Measurements from ENCODE around the gene ARHGEF19. TPM values are rescaled to one million over a fixed set of nuclear protein-coding genes. Genes with fewer than 3 reads are reported as not detected.

The ARHGEF19 gene
- total and polyA plus RNA-seq, 2 of the 13 experiments (the other 11 are each of a cell fraction or from before 2014, with no cell fraction given) = 1.7 to 1.8 TPM

GRCh38 chr1:16236511-16237342, 24.3 kb upstream of the ARHGEF19 start, which contains the start of gene CPLANE2 (continued):
- TF ChIP-seq REST (IDR thresholded peaks at IDR 0.05; ENCODE audit: borderline replicate concordance in 1 of 2, low read depth in 1 of 2, low read length in 2 of 2) (no peak), MTA3 (CRISPR knock-in tag; IDR thresholded peaks at IDR 0.05) (no peak), ZNF891 (CRISPR knock-in tag; IDR thresholded peaks at IDR 0.05) (peak; percentile 70), SPEN (CRISPR knock-in tag; IDR thresholded peaks at IDR 0.05; ENCODE audit: low read depth) (peak; percentile 49), GLI4 (CRISPR knock-in tag; IDR thresholded peaks at IDR 0.05; ENCODE audit: borderline replicate concordance) (0 out of 2 replicates have a peak, but pooled peaks have one; percentile 40), TFAP4 (IDR thresholded peaks at IDR 0.05; ENCODE audit: borderline replicate concordance, low read depth) (no peak), ZNF556 (CRISPR knock-in tag; IDR thresholded peaks at IDR 0.05; ENCODE audit: borderline replicate concordance) (no peak), ZNF292 (CRISPR knock-in tag; IDR thresholded peaks at IDR 0.05; ENCODE audit: borderline replicate concordance, low read depth) (0 out of 2 replicates have a peak, but pooled peaks have one; percentile 27), ZNF430 (CRISPR knock-in tag; IDR thresholded peaks at IDR 0.05) (no peak; the same call in 1 of the 2 replicates), ZNF550 (CRISPR knock-in tag; IDR thresholded peaks at IDR 0.05; ENCODE audit: borderline replicate concordance) (0 out of 2 replicates have a peak, but pooled peaks have one; percentile 54), ZBTB8A (CRISPR knock-in tag; IDR thresholded peaks at IDR 0.05; ENCODE audit: borderline replicate concordance, low read depth) (no peak), SRY (CRISPR knock-in tag; IDR thresholded peaks at IDR 0.05) (no peak), ZC3H4 (CRISPR knock-in tag; IDR thresholded peaks at IDR 0.05; ENCODE audit: borderline replicate concordance) (no peak), ZNF747 (CRISPR knock-in tag; IDR thresholded peaks at IDR 0.05; ENCODE audit: borderline replicate concordance) (no peak), HMGA1 (CRISPR knock-in tag; conservative IDR thresholded peaks at IDR 0.05) (no peak), STAG1 (CRISPR knock-in tag; IDR thresholded peaks at IDR 0.05) (0 out of 2 replicates have a peak, but pooled peaks have one; percentile 3)
- TF ChIP-seq, protein P1, sequence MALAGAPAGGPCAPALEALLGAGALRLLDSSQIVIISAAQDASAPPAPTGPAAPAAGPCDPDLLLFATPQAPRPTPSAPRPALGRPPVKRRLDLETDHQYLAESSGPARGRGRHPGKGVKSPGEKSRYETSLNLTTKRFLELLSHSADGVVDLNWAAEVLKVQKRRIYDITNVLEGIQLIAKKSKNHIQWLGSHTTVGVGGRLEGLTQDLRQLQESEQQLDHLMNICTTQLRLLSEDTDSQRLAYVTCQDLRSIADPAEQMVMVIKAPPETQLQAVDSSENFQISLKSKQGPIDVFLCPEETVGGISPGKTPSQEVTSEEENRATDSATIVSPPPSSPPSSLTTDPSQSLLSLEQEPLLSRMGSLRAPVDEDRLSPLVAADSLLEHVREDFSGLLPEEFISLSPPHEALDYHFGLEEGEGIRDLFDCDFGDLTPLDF (CRISPR knock-in tag; IDR thresholded peaks at IDR 0.05) = 0 out of 2 replicates have a peak, but pooled peaks have one; percentile 36
- TF ChIP-seq, protein P2, sequence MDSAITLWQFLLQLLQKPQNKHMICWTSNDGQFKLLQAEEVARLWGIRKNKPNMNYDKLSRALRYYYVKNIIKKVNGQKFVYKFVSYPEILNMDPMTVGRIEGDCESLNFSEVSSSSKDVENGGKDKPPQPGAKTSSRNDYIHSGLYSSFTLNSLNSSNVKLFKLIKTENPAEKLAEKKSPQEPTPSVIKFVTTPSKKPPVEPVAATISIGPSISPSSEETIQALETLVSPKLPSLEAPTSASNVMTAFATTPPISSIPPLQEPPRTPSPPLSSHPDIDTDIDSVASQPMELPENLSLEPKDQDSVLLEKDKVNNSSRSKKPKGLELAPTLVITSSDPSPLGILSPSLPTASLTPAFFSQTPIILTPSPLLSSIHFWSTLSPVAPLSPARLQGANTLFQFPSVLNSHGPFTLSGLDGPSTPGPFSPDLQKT (CRISPR knock-in tag; IDR thresholded peaks at IDR 0.05; ENCODE audit: borderline replicate concordance) = no peak
- TF ChIP-seq, protein P3, sequence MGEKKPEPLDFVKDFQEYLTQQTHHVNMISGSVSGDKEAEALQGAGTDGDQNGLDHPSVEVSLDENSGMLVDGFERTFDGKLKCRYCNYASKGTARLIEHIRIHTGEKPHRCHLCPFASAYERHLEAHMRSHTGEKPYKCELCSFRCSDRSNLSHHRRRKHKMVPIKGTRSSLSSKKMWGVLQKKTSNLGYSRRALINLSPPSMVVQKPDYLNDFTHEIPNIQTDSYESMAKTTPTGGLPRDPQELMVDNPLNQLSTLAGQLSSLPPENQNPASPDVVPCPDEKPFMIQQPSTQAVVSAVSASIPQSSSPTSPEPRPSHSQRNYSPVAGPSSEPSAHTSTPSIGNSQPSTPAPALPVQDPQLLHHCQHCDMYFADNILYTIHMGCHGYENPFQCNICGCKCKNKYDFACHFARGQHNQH (CRISPR knock-in tag; IDR thresholded peaks at IDR 0.05) = peak; percentile 38; the same call in 1 of the 2 replicates

Measured in HepG2 (cell line).